ENCODE results near the gene ROBO1. TPM values are rescaled to one million over a fixed set of nuclear protein-coding genes. Genes with fewer than 3 reads are reported as not detected.

ROBO1 gene
- total RNA-seq, 8 experiments from 2014 or later, result 45.0 to 147 (median 67.8) TPM

- in situ Hi-C loops (cut with MboI; ENCODE audit: low pct_unique_long_range_greater_than_20kb in 2 of 9, low sequenced_read_pairs in 9 of 9, unreplicated experiment in 9 of 9), result no loop called here
- ATAC-seq (replicated peaks in 6 of 8), result no peak
- Histone ChIP-seq H3K4me3 (no peak overlapping the region), H3K4me1 (replicated peaks in 1 of 2) (peaks cover 0 to 6% of the 10 kb centered on the region in 2 donors), H3K27ac (no peak overlapping the region)
- WGBS, 10 experiments, result 38 to 100% (median 100%) methylated on average over 1 of the region's 1 CpG; no CpG with 5 or more reads in 2 of the 10 experiments
Measured at GRCh38 chr3:79172241-79172640, 595.6 kb downstream of the ROBO1 start.

GRCh38 chr3:79170021-79170420 lies 597.8 kb downstream of the ROBO1 start:
- no peak overlapping the region for H3K27ac ChIP-seq
- in situ Hi-C loops (cut with MboI; ENCODE audit: low pct_unique_long_range_greater_than_20kb in 2 of 9, low sequenced_read_pairs in 9 of 9, unreplicated experiment in 9 of 9), result no loop called here
- peaks cover 0 to 6% of the 10 kb centered on the region in 2 donors for H3K4me1 ChIP-seq (replicated peaks in 1 of 2)
- ATAC-seq (replicated peaks in 6 of 8), result peak in 1 of 8 experiments; percentile 24
- no peak overlapping the region for H3K4me3 ChIP-seq
- 42 to 90% (median 82%) methylated on average over 1 of the region's 1 CpG; no CpG with 5 or more reads in 2 of the 10 experiments for WGBS, 10 experiments

- peak in 3 of 8 experiments; percentile 29 to 91 (median 76) for ATAC-seq (replicated peaks in 6 of 8)
- in situ Hi-C loops (cut with MboI; ENCODE audit: low pct_unique_long_range_greater_than_20kb in 2 of 9, low sequenced_read_pairs in 9 of 9, unreplicated experiment in 9 of 9), result no loop called here
- 13 to 98% (median 79%) methylated on average over 3 to 5 of the region's 5 CpGs; no CpG with 5 or more reads in 2 of the 10 experiments for WGBS, 10 experiments
- no peak overlapping the region for H3K27ac ChIP-seq
- H3K4me1 ChIP-seq (replicated peaks in 1 of 2), result peaks cover 0 to 6% of the 10 kb centered on the region in 2 donors
- H3K4me3 ChIP-seq, result no peak overlapping the region
Measured at GRCh38 chr3:79167651-79168416, 600.0 kb downstream of the ROBO1 start.

- no peak for ATAC-seq (replicated peaks in 6 of 8)
- WGBS, 10 experiments, result 17 to 100% (median 90%) methylated on average over 1 to 2 of the region's 2 CpGs; no CpG with 5 or more reads in 1 of the 10 experiments
- no peak overlapping the region for H3K4me3 ChIP-seq
- no peaks in the 10 kb centered on the region for H3K4me1 ChIP-seq (replicated peaks in 1 of 2)
- in situ Hi-C loops (cut with MboI; ENCODE audit: low pct_unique_long_range_greater_than_20kb in 2 of 9, low sequenced_read_pairs in 9 of 9, unreplicated experiment in 9 of 9), result no loop called here
- H3K27ac ChIP-seq, result no peak overlapping the region
Measured at GRCh38 chr3:79162653-79163052, 605.1 kb downstream of the ROBO1 start.

- Histone ChIP-seq H3K4me1 (replicated peaks in 1 of 2) (no peaks in the 10 kb centered on the region), H3K4me3 (no peak overlapping the region), H3K27ac (no peak overlapping the region)
- WGBS, 10 experiments, result 0 to 100% (median 56%) methylated on average over 1 of the region's 1 CpG; no CpG with 5 or more reads in 1 of the 10 experiments
- no peak for ATAC-seq (replicated peaks in 6 of 8)
- in situ Hi-C loops (cut with MboI; ENCODE audit: low pct_unique_long_range_greater_than_20kb in 2 of 9, low sequenced_read_pairs in 9 of 9, unreplicated experiment in 9 of 9), result no loop called here
Measured at GRCh38 chr3:79161941-79162340, 605.9 kb downstream of the ROBO1 start.

- in situ Hi-C loops (cut with MboI; ENCODE audit: low pct_unique_long_range_greater_than_20kb in 2 of 9, low sequenced_read_pairs in 9 of 9, unreplicated experiment in 9 of 9), result no loop called here
- H3K4me1 ChIP-seq (replicated peaks in 1 of 2), result peaks cover 0 to 4% of the 10 kb centered on the region in 2 donors
- 57 to 100% (median 100%) methylated on average over 1 of the region's 1 CpG; no CpG with 5 or more reads in 2 of the 10 experiments for WGBS, 10 experiments
- H3K27ac ChIP-seq, result no peak overlapping the region
- H3K4me3 ChIP-seq, result no peak overlapping the region
- ATAC-seq (replicated peaks in 6 of 8), result no peak
Measured at GRCh38 chr3:79160421-79160820, 607.4 kb downstream of the ROBO1 start.

GRCh38 chr3:79159736-79160135 lies 608.1 kb downstream of the ROBO1 start:
- no peak overlapping the region for H3K4me3 ChIP-seq
- 40 to 100% (median 86%) methylated on average over 1 to 2 of the region's 2 CpGs; no CpG with 5 or more reads in 2 of the 10 experiments for WGBS, 10 experiments
- no peak overlapping the region for H3K27ac ChIP-seq
- in situ Hi-C loops (cut with MboI; ENCODE audit: low pct_unique_long_range_greater_than_20kb in 2 of 9, low sequenced_read_pairs in 9 of 9, unreplicated experiment in 9 of 9), result no loop called here
- peaks cover 0 to 8% of the 10 kb centered on the region in 2 donors for H3K4me1 ChIP-seq (replicated peaks in 1 of 2)
- ATAC-seq (replicated peaks in 6 of 8), result no peak

GRCh38 chr3:79157191-79157590 lies 610.6 kb downstream of the ROBO1 start:
- ATAC-seq (replicated peaks in 6 of 8), result no peak
- Histone ChIP-seq H3K4me3 (no peak overlapping the region), H3K27ac (no peak overlapping the region), H3K4me1 (replicated peaks in 1 of 2) (peaks cover 0 to 12% of the 10 kb centered on the region in 2 donors)
- in situ Hi-C loops (cut with MboI; ENCODE audit: low pct_unique_long_range_greater_than_20kb in 2 of 9, low sequenced_read_pairs in 9 of 9, unreplicated experiment in 9 of 9), result no loop called here

GRCh38 chr3:79154865-79155264 lies 612.9 kb downstream of the ROBO1 start:
- Histone ChIP-seq H3K4me3 (no peak overlapping the region), H3K4me1 (replicated peaks in 1 of 2) (peaks cover 0 to 12% of the 10 kb centered on the region in 2 donors), H3K27ac (no peak overlapping the region)
- peak in 5 of 8 experiments; percentile 58 to 86 (median 67) for ATAC-seq (replicated peaks in 6 of 8)
- WGBS, 10 experiments, result 5 to 27% (median 10%) methylated on average over 2 of the region's 2 CpGs; no CpG with 5 or more reads in 4 of the 10 experiments
- in situ Hi-C loops (cut with MboI; ENCODE audit: low pct_unique_long_range_greater_than_20kb in 2 of 9, low sequenced_read_pairs in 9 of 9, unreplicated experiment in 9 of 9), result no loop called here

- in situ Hi-C loops (cut with MboI; ENCODE audit: low pct_unique_long_range_greater_than_20kb in 2 of 9, low sequenced_read_pairs in 9 of 9, unreplicated experiment in 9 of 9), result no loop called here
- WGBS, 10 experiments, result 60 to 100% (median 95%) methylated on average over 1 to 2 of the region's 2 CpGs; no CpG with 5 or more reads in 2 of the 10 experiments
- ATAC-seq (replicated peaks in 6 of 8), result no peak
Measured at GRCh38 chr3:79148786-79149185, 619.0 kb downstream of the ROBO1 start.

GRCh38 chr3:79146024-79146423 lies 621.8 kb downstream of the ROBO1 start:
- Histone ChIP-seq H3K27ac (no peak overlapping the region), H3K4me1 (replicated peaks in 1 of 2) (peaks cover 0 to 4% of the 10 kb centered on the region in 2 donors), H3K4me3 (no peak overlapping the region)
- in situ Hi-C loops (cut with MboI; ENCODE audit: low pct_unique_long_range_greater_than_20kb in 2 of 9, low sequenced_read_pairs in 9 of 9, unreplicated experiment in 9 of 9), result no loop called here
- 55 to 100% (median 80%) methylated on average over 1 to 3 of the region's 3 CpGs; no CpG with 5 or more reads in 2 of the 10 experiments for WGBS, 10 experiments
- ATAC-seq (replicated peaks in 6 of 8), result no peak

More at GRCh38 chr3:79148786-79149185, 619.0 kb downstream of the ROBO1 start:
- Histone ChIP-seq H3K27ac (no peak overlapping the region), H3K4me3 (no peak overlapping the region), H3K4me1 (replicated peaks in 1 of 2) (peaks cover 0 to 4% of the 10 kb centered on the region in 2 donors)

GRCh38 chr3:79140708-79141107 lies 627.1 kb downstream of the ROBO1 start:
- H3K27ac ChIP-seq, result no peak overlapping the region
- 8 to 89% (median 73%) methylated on average over 2 to 3 of the region's 3 CpGs; no CpG with 5 or more reads in 3 of the 10 experiments for WGBS, 10 experiments
- no peak for ATAC-seq (replicated peaks in 6 of 8)
- H3K4me3 ChIP-seq, result no peak overlapping the region
- H3K4me1 ChIP-seq (replicated peaks in 1 of 2), result peaks cover 0 to 4% of the 10 kb centered on the region in 2 donors
- in situ Hi-C loops (cut with MboI; ENCODE audit: low pct_unique_long_range_greater_than_20kb in 2 of 9, low sequenced_read_pairs in 9 of 9, unreplicated experiment in 9 of 9), result no loop called here

- ATAC-seq (replicated peaks in 6 of 8), result peak in 1 of 8 experiments; percentile 27
- in situ Hi-C loops (cut with MboI; ENCODE audit: low pct_unique_long_range_greater_than_20kb in 2 of 9, low sequenced_read_pairs in 9 of 9, unreplicated experiment in 9 of 9), result no loop called here
- WGBS, 10 experiments, result 13 to 80% (median 46%) methylated on average over 3 to 7 of the region's 7 CpGs; no CpG with 5 or more reads in 1 of the 10 experiments
- H3K4me3 ChIP-seq, result no peak overlapping the region
- H3K27ac ChIP-seq, result no peak overlapping the region
- no peaks in the 10 kb centered on the region for H3K4me1 ChIP-seq (replicated peaks in 1 of 2)
Measured at GRCh38 chr3:79139395-79140068, 628.3 kb downstream of the ROBO1 start.
